Breast epithelium (tissue), 4 donors: ENCODE measurements around the gene BRIP1. TPM values are rescaled to one million over a fixed set of nuclear protein-coding genes. Genes with fewer than 3 reads are reported as not detected.
"Not testable (repeated sequence)": the region's sequence is repeated elsewhere in the genome, so short reads cannot be mapped to it uniquely, and the experiment has no call there.

ENCODE experiments used
- DNase-seq, 2 donors: peaks; one replicate each; pipeline ENCODE4 v3.0.0-alpha.2; 2019; ENCODE audit warnings: low spot score in 2 of 2
- H3K27ac ChIP-seq, 2 donors: fragments of 200-600 bp; sonication (generic) in 1 of 2; one replicate each; pipeline ENCODE4 v1.5.1; 2016 to 2019; ENCODE audit warnings: mild to moderate bottlenecking in 1 of 2
- H3K27me3 ChIP-seq, 2 donors: fragments of 200-600 bp; sonication (generic) in 1 of 2; one replicate each; pipeline versions ENCODE4 v1.5.1 to v1.6.0; 2017 to 2019; ENCODE audit warnings: control low read depth in 1 of 2, mild to moderate bottlenecking in 1 of 2
- H3K36me3 ChIP-seq: fragments of 200-600 bp; one replicate; pipeline ENCODE4 v1.5.1; 2019
- H3K4me1 ChIP-seq, 2 donors: fragments of 200-600 bp; sonication (generic); one replicate each; pipeline ENCODE4 v1.5.1; 2016 to 2019; ENCODE audit warnings: control low read depth in 1 of 2
- H3K4me3 ChIP-seq, 3 donors: fragments of 200-600 bp; sonication (generic); 1 replicate in 2 of 3; 2 replicates in 1 of 3; pipeline ENCODE4 v1.5.1; 2016 to 2019; ENCODE audit warnings: mild to moderate bottlenecking in 3 of 3, moderate library complexity in 2 of 3
- H3K9me3 ChIP-seq, 2 donors: fragments of 200-600 bp; sonication (generic) in 1 of 2; one replicate each; pipeline ENCODE4 v1.5.1; 2016 to 2019; ENCODE audit warnings: control low read depth in 1 of 2
- CTCF ChIP-seq, 3 donors: fragments of 450-650 bp; IDR thresholded peaks; one replicate each; pipeline ENCODE4 v1.5.1; 2016 to 2017; ENCODE audit warnings: antibody characterized with exemption in 3 of 3, mild to moderate bottlenecking in 3 of 3, moderate library complexity in 3 of 3
- POLR2A ChIP-seq: fragments of 450-650 bp; IDR thresholded peaks from one replicate; pipeline ENCODE4 v1.6.1; 2016; ENCODE audit warnings: antibody characterized with exemption, mild to moderate bottlenecking, moderate library complexity
- POLR2AphosphoS5 ChIP-seq, 3 donors: sonication (generic); formaldehyde crosslinking; IDR thresholded peaks; one replicate each; pipeline ENCODE4 v1.6.1; 2017; ENCODE audit warnings: antibody characterized with exemption in 3 of 3
- intact Hi-C: fragments of 100-400 bp; cut with DNase I; formaldehyde crosslinking; loops from one replicate; pipeline ENCODE4 v1.15.1; 2023; ENCODE audit warnings: low total_unique reads
- total RNA-seq, 3 donors: library from RNA; depleted of rRNA; stranded (reverse); fragments of >200 nt; gene quantifications; one replicate each; pipeline ENCODE4 v1.1.0, GENCODE V29; 2016

Gene BRIP1
- total RNA-seq, 3 donors from 2014 or later = 0.33 to 1.0 (median 0.48) TPM

- no peak for DNase-seq
- no peaks in the 10 kb centered on the region for H3K27me3 ChIP-seq
- no peaks in the 10 kb centered on the region for H3K4me1 ChIP-seq
- intact Hi-C loops = no loop called here
- no peak overlapping the region for H3K27ac ChIP-seq
- TF ChIP-seq CTCF (IDR thresholded peaks at IDR 0.05) (no peak), POLR2A (no peak), POLR2AphosphoS5 (IDR thresholded peaks at IDR 0.05) (no peak)
- no peaks in the 10 kb centered on the region for H3K36me3 ChIP-seq
- no peak overlapping the region for H3K4me3 ChIP-seq
- H3K9me3 ChIP-seq = no peaks in the 10 kb centered on the region
These were observed 179.2 kb downstream of the BRIP1 start for GRCh38 chr17:61684172-61684571.

GRCh38 chr17:61683466-61683865 lies 179.9 kb downstream of the BRIP1 start:
- intact Hi-C loops = no loop called here
- H3K9me3 ChIP-seq = no peaks in the 10 kb centered on the region

DNA sequence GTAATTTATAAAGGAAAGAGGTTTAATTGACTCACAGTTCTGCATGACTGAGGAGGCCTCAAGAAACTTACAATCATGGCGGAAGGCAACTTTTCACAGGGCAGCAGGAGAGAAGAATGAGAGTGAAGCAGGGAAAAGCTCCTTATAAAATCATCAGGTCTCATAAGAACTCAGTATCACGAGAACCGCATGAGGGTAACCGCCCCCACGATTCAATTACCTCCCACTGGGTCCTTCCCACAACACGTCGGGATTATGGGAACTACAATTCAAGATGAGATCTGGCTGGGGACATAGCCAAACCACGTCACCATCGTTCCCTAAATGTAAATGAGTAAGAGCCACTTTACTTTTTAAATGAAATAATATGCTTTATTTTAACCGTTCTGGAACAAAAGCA lies 182.4 kb downstream of the BRIP1 start:
- TF ChIP-seq POLR2A = no peak
- TF ChIP-seq CTCF (IDR thresholded peaks at IDR 0.05) = no peak
- TF ChIP-seq POLR2AphosphoS5 (IDR thresholded peaks at IDR 0.05) = no peak
- no peak for DNase-seq
- H3K36me3 ChIP-seq = no peaks in the 10 kb centered on the region
- H3K27me3 ChIP-seq = no peaks in the 10 kb centered on the region
- no peaks in the 10 kb centered on the region for H3K4me1 ChIP-seq
- no peaks in the 10 kb centered on the region for H3K9me3 ChIP-seq
- no peak overlapping the region for H3K27ac ChIP-seq
- intact Hi-C loops = no loop called here
- no peak overlapping the region for H3K4me3 ChIP-seq

More at GRCh38 chr17:61683466-61683865, 179.9 kb downstream of the BRIP1 start:
- H3K27me3 ChIP-seq = no peaks in the 10 kb centered on the region
- no peak overlapping the region for H3K27ac ChIP-seq
- H3K4me3 ChIP-seq = no peak overlapping the region
- TF ChIP-seq POLR2AphosphoS5 (IDR thresholded peaks at IDR 0.05) (no peak), CTCF (IDR thresholded peaks at IDR 0.05) (no peak), POLR2A (no peak)
- no peaks in the 10 kb centered on the region for H3K4me1 ChIP-seq
- no peaks in the 10 kb centered on the region for H3K36me3 ChIP-seq
- no peak for DNase-seq

- H3K9me3 ChIP-seq = no peaks in the 10 kb centered on the region
- no peaks in the 10 kb centered on the region for H3K27me3 ChIP-seq
- intact Hi-C loops = no loop called here
- TF ChIP-seq POLR2AphosphoS5 (IDR thresholded peaks at IDR 0.05) = no peak
- TF ChIP-seq POLR2A = no peak
- no peak for TF ChIP-seq CTCF (IDR thresholded peaks at IDR 0.05)
- H3K4me3 ChIP-seq = no peak overlapping the region
- H3K27ac ChIP-seq = no peak overlapping the region
- H3K36me3 ChIP-seq = no peaks in the 10 kb centered on the region
- no peaks in the 10 kb centered on the region for H3K4me1 ChIP-seq
- DNase-seq = no peak
These were observed 185.0 kb downstream of the BRIP1 start for GRCh38 chr17:61678339-61678738.

- H3K27ac ChIP-seq, H3K27me3 ChIP-seq, H3K4me3 ChIP-seq, DNase-seq, H3K9me3 ChIP-seq, H3K4me1 ChIP-seq, intact Hi-C loops, H3K36me3 ChIP-seq: not testable (repeated sequence)
These were observed 186.0 kb downstream of the BRIP1 start for GRCh38 chr17:61677150-61677811.

DNA sequence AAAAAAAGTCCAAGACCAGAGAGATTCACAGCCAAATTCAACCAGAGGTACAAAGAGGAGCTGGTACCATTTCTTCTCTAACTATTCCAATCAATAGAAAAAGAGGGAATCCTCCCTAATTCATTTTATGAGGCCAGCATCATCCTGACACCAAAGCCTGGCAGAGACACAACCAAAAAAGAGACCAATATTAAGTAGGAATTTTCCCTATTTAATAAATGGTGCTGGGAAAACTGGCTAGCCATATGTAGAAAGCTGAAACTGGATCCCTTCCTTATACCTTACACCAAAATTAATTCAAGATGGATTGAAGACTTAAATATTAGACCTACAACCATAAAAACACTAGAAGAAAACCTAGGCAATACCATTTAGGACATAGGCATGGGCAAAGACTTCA lies 186.8 kb downstream of the BRIP1 start:
- H3K4me1 ChIP-seq, DNase-seq, intact Hi-C loops, H3K27ac ChIP-seq, H3K27me3 ChIP-seq, H3K9me3 ChIP-seq, H3K36me3 ChIP-seq, H3K4me3 ChIP-seq: not testable (repeated sequence)

- H3K27ac ChIP-seq, H3K4me1 ChIP-seq, H3K9me3 ChIP-seq, H3K27me3 ChIP-seq, intact Hi-C loops, H3K4me3 ChIP-seq, H3K36me3 ChIP-seq, DNase-seq: not testable (repeated sequence)
These were observed 188.7 kb downstream of the BRIP1 start for GRCh38 chr17:61674609-61675008.

- DNase-seq, H3K9me3 ChIP-seq, intact Hi-C loops, H3K4me3 ChIP-seq, H3K4me1 ChIP-seq, H3K36me3 ChIP-seq, H3K27me3 ChIP-seq, H3K27ac ChIP-seq: not testable (repeated sequence)
These were observed 190.1 kb downstream of the BRIP1 start for GRCh38 chr17:61673019-61673897.
